Right atrium auricular region (tissue), 2 donors: ENCODE measurements around the gene SPIRE1. TPM values are rescaled to one million over a fixed set of nuclear protein-coding genes. Genes with fewer than 3 reads are reported as not detected.

Source experiments
- DNase-seq: peaks from one replicate; pipeline ENCODE4 v3.0.0-alpha.2; 2019; ENCODE audit warnings: low spot score
- H3K27ac ChIP-seq, 2 donors: fragments of 200-600 bp; sonication (generic); 1 replicate in 1 of 2; 2 replicates in 1 of 2; pipeline ENCODE4 v1.5.1; 2016 to 2019
- H3K27me3 ChIP-seq, 2 donors: fragments of 200-600 bp; sonication (generic); one replicate each; pipeline versions ENCODE4 v1.5.1 to v1.6.0; 2017 to 2019
- H3K36me3 ChIP-seq: fragments of 200-600 bp; sonication (generic); one replicate; pipeline ENCODE4 v1.5.1; 2016
- H3K4me1 ChIP-seq, 2 donors: fragments of 200-600 bp; sonication (generic); one replicate each; pipeline versions ENCODE4 v1.5.1 to v1.6.0; 2017 to 2019
- H3K4me3 ChIP-seq, 2 donors: fragments of 200-600 bp; sonication (generic); 1 replicate in 1 of 2; 2 replicates in 1 of 2; pipeline ENCODE4 v1.5.1; 2017 to 2019; ENCODE audit warnings: mild to moderate bottlenecking in 1 of 2, moderate library complexity in 1 of 2
- H3K9me3 ChIP-seq, 2 donors: fragments of 200-600 bp; sonication (generic); one replicate each; pipeline ENCODE4 v1.5.1; 2019
- total RNA-seq, 2 donors: library from RNA; depleted of rRNA; stranded (reverse); fragments of >200 nt; gene quantifications; one replicate each; pipeline ENCODE4 v1.1.0, GENCODE V29; 2016
- TF ChIP-seq, protein P1 (sequence below), 2 donors: fragments of 200-600 bp; sonication (generic); IDR thresholded peaks; one replicate each; pipeline ENCODE4 v1.5.1; 2019; ENCODE audit warnings: antibody characterized with exemption in 2 of 2

SPIRE1 gene
- total RNA-seq, 2 donors from 2014 or later, result 34.7 to 42.9 TPM

DNA sequence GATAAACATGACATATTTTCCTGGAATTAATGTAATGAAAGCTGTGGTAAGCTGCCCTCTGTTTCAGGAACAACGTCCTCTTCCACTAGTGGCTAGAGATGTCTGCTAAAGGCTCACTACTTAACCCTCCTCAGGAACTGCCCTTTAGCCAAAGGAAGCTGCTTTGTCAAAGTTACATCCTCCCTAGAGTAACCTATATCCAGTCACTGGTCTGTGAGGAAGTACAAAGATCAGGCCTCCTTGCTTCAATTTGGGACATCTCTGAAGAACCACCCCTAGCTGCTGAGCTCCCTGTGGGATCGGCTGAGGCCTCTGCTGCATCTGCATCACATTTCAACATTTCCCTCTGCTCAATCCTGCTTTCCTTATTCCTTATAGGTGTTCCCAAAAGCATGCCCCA, 142.4 kb downstream of the SPIRE1 start:
- Histone ChIP-seq H3K27ac (no peak overlapping the region), H3K27me3 (no peaks in the 10 kb centered on the region), H3K4me3 (no peak overlapping the region), H3K9me3 (no peaks in the 10 kb centered on the region), H3K4me1 (peaks cover 0 to 15% of the 10 kb centered on the region in 2 donors), H3K36me3 (peaks cover 14% of the 10 kb centered on the region)
- no peak for DNase-seq
- TF ChIP-seq, protein P1, sequence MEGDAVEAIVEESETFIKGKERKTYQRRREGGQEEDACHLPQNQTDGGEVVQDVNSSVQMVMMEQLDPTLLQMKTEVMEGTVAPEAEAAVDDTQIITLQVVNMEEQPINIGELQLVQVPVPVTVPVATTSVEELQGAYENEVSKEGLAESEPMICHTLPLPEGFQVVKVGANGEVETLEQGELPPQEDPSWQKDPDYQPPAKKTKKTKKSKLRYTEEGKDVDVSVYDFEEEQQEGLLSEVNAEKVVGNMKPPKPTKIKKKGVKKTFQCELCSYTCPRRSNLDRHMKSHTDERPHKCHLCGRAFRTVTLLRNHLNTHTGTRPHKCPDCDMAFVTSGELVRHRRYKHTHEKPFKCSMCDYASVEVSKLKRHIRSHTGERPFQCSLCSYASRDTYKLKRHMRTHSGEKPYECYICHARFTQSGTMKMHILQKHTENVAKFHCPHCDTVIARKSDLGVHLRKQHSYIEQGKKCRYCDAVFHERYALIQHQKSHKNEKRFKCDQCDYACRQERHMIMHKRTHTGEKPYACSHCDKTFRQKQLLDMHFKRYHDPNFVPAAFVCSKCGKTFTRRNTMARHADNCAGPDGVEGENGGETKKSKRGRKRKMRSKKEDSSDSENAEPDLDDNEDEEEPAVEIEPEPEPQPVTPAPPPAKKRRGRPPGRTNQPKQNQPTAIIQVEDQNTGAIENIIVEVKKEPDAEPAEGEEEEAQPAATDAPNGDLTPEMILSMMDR (IDR thresholded peaks at IDR 0.05), result no peak

DNA sequence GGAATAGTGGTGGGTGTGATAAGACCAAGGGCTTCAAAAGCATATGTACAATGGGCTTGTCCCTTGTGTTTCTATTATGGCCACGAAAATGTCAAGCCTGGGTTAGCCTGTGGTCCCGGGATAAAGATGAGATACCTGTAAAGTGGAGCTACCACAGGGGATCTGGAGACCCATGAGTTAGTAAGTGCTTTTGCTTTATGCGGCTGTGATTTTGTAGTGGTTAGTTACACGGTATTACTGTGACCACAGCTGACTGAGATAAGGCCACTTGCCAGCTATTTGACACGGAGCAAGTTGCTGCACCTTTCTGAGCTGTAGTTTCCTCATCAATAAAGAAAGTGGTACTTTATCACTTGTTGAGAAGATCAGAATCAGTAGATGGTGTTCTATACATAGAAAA, 150.9 kb downstream of the SPIRE1 start:
- no peak for DNase-seq
- peaks cover 29% of the 10 kb centered on the region for H3K36me3 ChIP-seq
- H3K4me3 ChIP-seq, result no peak overlapping the region
- no peaks in the 10 kb centered on the region for H3K4me1 ChIP-seq
- H3K9me3 ChIP-seq, result no peaks in the 10 kb centered on the region
- no peak overlapping the region for H3K27ac ChIP-seq
- TF ChIP-seq, protein P1 (IDR thresholded peaks at IDR 0.05), result no peak
- no peaks in the 10 kb centered on the region for H3K27me3 ChIP-seq

DNA sequence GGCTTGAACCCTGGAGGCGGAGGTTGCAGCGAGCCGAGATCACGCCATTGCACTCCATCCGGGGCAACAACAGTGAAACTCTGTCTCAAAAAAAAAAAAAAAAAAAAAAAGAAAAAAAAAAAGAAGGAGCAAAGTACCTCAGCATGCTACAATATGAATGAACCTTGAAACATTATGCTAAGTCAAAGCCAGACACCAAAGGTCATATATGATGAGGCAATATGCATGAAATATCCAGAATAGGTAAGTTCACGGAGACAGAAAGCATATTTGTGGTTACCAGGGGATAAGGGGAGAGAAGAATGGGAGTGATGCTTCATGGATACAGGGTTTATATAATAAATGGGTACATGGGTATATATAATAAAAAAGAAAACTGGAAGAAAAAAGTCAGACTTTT, 156.9 kb downstream of the SPIRE1 start:
- TF ChIP-seq, protein P1 (IDR thresholded peaks at IDR 0.05), result no peak
- Histone ChIP-seq H3K27ac (no peak overlapping the region), H3K4me3 (no peak overlapping the region), H3K9me3 (no peaks in the 10 kb centered on the region), H3K36me3 (peaks cover 14% of the 10 kb centered on the region), H3K4me1 (no peaks in the 10 kb centered on the region), H3K27me3 (no peaks in the 10 kb centered on the region)
- no peak for DNase-seq

DNA sequence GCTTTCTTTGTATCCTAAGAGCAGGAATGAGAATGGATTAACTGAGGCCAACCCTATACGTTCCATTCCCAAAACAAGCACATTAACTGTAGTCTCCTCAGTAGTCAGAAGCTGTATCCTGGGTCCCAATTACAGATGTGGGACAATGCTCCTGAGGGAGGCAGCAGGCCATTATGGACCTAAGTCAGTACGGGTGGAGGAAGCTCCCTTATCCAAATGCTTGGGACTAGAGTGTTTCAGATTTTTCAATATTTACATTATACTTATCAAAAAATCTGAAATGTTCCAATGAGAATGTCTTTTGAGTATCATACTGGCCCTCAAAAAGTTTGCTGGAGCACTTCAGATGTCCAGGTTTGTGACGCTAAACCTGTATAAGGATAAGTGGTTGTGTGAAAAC, 160.1 kb downstream of the SPIRE1 start:
- TF ChIP-seq, protein P1 (IDR thresholded peaks at IDR 0.05), result no peak
- no peak overlapping the region for H3K4me3 ChIP-seq
- H3K9me3 ChIP-seq, result no peaks in the 10 kb centered on the region
- H3K27me3 ChIP-seq, result no peaks in the 10 kb centered on the region
- peaks cover 7% of the 10 kb centered on the region for H3K36me3 ChIP-seq
- no peak for DNase-seq
- H3K4me1 ChIP-seq, result no peaks in the 10 kb centered on the region
- no peak overlapping the region for H3K27ac ChIP-seq

DNA sequence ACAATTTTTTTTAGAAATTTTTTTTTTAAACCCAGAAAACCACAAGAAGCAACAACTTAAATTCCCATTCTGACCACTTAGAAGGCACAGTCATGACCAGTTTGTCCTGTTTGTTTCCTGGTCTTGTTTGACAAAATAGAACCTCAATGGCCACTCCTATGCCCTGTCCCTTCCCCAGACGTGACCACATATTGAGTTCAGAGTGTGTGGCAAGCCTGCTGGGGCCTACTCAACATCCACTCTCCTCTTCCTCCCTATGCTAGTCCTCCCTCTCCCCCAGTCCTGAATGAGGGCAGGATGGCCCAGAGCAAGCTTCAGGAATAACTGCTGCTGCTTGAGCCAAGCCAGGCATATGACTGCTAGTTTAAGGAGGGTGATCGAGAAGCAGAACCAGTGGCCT, 160.6 kb downstream of the SPIRE1 start:
- Histone ChIP-seq H3K36me3 (peaks cover 7% of the 10 kb centered on the region), H3K27me3 (no peaks in the 10 kb centered on the region), H3K4me1 (no peaks in the 10 kb centered on the region), H3K27ac (no peak overlapping the region), H3K9me3 (no peaks in the 10 kb centered on the region), H3K4me3 (no peak overlapping the region)
- TF ChIP-seq, protein P1 (IDR thresholded peaks at IDR 0.05), result no peak
- DNase-seq, result no peak

GRCh38 chr18:12492907-12493306, 165.0 kb downstream of the SPIRE1 start:
- H3K4me1 ChIP-seq, result no peaks in the 10 kb centered on the region
- DNase-seq, result no peak
- TF ChIP-seq, protein P1 (IDR thresholded peaks at IDR 0.05), result no peak
- H3K36me3 ChIP-seq, result peaks cover 19% of the 10 kb centered on the region
- no peaks in the 10 kb centered on the region for H3K27me3 ChIP-seq
- H3K27ac ChIP-seq, result no peak overlapping the region
- H3K4me3 ChIP-seq, result no peak overlapping the region
- H3K9me3 ChIP-seq, result no peaks in the 10 kb centered on the region
